Epithelial cell of esophagus (primary cell): ENCODE data around the gene LIFR.

ENCODE experiments used
- DNase-seq: peaks from one replicate; pipeline ENCODE4 v3.0.0; 2010; ENCODE audit warnings: low read depth
- H3K4me3 ChIP-seq: 2 replicates; pipeline ENCODE4 v1.5.1; 2011; ENCODE audit warnings: mild to moderate bottlenecking, low read length, control low read depth
- CTCF ChIP-seq: IDR thresholded peaks from 2 replicates; pipeline ENCODE4 v1.5.1; 2011; ENCODE audit warnings: low read depth, mild to moderate bottlenecking, low read length, control low read depth, inconsistent platforms; ENCODE audit not compliant: insufficient read depth; ENCODE audit errors: missing control alignments

Gene LIFR

GRCh38 chr5:38456657-38457399 lies 99.6 kb downstream of the LIFR start:
- no peak for TF ChIP-seq CTCF
- H3K4me3 ChIP-seq, result no peak overlapping the region
- DNase-seq, result peak; percentile 88

GRCh38 chr5:38455796-38456330 lies 100.6 kb downstream of the LIFR start:
- H3K4me3 ChIP-seq, result no peak overlapping the region
- TF ChIP-seq CTCF, result no peak
- no peak for DNase-seq

GRCh38 chr5:38453921-38454320 lies 102.5 kb downstream of the LIFR start:
- no peak for DNase-seq
- H3K4me3 ChIP-seq, result no peak overlapping the region
- no peak for TF ChIP-seq CTCF

GRCh38 chr5:38453506-38453905 lies 102.9 kb downstream of the LIFR start:
- no peak overlapping the region for H3K4me3 ChIP-seq
- no peak for DNase-seq
- no peak for TF ChIP-seq CTCF

- DNase-seq, result peak; percentile 29
- no peak overlapping the region for H3K4me3 ChIP-seq
- no peak for TF ChIP-seq CTCF
Measured at GRCh38 chr5:38452201-38452600, 104.2 kb downstream of the LIFR start.

GRCh38 chr5:38451074-38451725 lies 105.2 kb downstream of the LIFR start:
- no peak for TF ChIP-seq CTCF
- no peak overlapping the region for H3K4me3 ChIP-seq
- no peak for DNase-seq

GRCh38 chr5:38450627-38451026 lies 105.8 kb downstream of the LIFR start:
- TF ChIP-seq CTCF, result no peak
- no peak overlapping the region for H3K4me3 ChIP-seq
- no peak for DNase-seq
